ELF-1 (cell line): ENCODE data around the gene PRDM15.

ENCODE experiments used
- DNase-seq: peaks from one replicate; pipeline ENCODE4 v3.0.0-alpha.2; 2016; ENCODE audit warnings: low read depth, low spot score

The PRDM15 gene

DNA sequence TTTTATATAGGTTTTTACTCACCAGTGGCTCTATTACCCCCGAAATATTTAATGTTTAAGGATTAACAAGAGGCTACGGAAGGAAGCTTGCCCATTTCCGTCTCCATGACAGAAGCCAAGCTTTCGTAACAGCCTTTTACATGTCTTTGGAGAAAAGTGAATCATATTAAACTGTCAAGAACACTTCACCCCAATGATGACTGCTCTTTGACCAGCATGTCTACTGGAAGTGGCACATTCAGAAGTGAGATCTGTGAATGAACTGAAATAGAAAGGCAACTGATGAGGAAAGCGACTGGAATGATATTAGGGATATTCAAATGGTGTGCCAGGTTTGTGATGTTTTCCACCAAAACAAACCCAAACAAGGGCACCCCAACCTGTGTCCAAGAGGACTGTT, 8.5 kb upstream of the PRDM15 start:
- no peak for DNase-seq

DNA sequence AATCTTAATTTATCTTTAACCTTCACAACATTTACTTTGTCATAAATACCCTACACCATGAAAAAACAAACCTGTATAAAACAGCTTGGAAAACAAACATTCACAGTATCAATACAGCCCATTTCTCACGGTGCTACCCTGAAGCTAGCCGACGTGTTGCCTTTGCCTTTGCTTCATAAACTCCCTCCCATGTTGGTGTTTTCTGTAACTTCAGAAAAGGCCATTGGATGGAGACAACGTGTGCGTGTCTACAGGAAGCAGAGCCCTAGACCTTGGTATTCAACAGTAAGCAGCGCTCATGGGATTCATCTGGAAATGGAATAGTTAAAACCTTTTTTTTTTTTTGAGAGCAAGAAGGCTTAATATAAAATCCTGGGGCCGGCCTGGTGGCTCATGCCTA, 7.2 kb upstream of the PRDM15 start:
- no peak for DNase-seq

DNA sequence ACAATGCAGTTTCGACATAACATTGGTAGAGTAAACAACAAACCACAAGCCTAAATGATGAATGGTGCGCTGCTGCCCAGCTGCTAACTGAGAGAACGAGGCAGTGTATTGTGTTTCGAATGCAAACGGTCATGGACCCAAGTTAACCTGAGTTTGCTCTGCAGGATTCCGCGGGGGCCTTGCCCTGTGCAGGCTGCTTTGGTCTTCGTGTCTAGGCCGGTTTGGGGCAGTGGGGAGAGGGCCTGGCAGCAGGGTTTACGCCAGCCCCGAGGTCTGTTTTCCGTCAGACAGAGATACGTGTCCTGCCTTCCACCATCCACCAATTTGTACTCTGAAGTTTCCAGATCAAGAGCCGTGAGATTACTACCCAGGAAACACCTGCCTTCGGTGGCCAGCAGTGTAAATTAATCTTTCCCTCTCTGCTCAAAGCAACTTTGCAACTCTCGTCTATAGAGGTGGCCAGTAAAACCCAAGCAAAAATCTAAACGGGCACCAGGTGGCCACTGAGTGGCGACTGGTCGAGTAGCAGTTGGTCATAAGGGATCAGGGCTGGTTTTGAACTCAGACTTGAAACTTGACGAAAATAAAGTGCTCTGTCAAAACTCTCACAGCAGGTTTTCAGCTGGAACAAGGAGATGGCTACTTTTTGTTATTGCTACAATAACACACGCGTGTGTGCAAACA, 6.3 kb upstream of the PRDM15 start:
- peak; percentile 59 for DNase-seq

DNA sequence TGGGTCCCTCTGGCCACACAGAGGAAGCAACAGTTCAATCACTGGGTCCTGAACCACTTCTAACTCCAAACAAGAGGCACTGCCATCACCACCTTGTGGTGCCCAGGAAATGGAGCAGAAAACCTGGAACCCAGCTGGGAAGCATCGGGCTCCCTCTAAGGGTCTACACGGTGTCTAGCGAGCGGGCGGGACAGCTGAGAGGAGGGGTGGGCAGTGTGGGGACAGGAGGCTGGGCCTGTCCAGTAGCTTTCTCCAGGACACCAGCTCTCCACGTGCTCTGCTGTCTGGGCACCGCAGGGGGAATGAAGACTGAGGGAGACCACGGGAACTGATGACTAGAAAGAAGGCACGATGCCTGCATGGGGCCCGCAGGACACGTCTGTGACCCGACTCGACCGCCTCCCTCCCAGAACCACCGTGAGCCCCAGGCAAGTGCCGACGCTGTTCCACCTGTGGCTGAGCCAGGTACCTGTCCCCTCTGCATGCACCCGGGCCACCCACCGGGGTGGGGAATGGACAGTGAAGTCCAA, 5.4 kb upstream of the PRDM15 start:
- no peak for DNase-seq

DNA sequence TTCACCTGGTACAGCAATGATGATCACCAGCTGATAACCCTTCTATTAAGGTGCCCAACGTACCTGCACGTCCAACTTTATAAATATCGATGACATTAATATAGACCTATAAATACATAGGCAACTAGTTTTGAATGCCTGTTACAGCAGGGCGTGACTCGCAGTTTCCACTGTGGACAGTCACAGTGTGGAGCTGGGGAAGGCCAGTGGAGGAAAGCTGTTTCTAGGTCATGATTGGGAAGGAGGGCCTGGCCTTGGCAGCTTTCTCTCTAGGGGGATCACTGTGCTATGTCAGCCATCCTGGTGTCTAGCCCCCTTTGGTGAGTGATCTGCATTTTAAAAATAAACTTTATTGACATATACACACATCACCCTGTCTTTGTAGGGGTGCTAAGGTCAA, 4.4 kb upstream of the PRDM15 start:
- DNase-seq = no peak

DNA sequence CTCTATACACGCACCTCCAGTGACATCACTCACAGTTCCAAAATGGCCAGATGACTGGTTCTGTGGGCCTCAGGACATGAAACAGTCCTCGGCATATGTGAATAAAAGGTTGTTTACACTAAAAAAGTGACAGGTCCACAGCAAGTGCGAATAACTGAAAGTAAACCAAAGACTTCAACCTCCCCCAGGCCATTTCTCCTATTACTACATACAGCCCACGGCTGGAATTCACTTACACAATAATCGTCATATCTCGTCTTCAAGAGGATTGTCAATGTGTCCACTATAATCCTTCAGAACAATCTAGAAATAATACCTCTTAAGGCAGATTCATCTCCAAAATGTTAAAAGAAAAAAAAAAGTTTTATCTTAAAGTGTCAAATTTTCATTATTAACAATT, 1.9 kb upstream of the PRDM15 start:
- DNase-seq = no peak

DNA sequence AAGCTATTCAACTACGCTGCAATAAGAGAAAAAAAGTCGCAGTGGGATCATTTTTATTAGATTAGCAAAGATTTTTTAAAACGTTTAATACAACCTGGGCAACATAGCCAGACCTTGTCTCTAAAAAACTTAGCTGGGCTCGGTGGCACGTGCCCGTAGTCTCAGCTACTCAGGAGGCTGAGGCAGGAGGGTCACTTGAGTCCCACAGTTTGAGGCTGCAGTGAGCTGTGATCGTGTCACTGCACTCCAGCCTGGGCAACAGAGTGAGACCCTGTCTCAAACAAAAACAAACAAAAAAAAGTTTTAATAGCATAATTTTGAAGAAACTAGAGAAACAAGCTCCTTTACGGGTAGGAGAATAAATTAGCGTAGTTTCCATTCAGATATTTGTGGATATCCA, 1.0 kb upstream of the PRDM15 start:
- no peak for DNase-seq

DNA sequence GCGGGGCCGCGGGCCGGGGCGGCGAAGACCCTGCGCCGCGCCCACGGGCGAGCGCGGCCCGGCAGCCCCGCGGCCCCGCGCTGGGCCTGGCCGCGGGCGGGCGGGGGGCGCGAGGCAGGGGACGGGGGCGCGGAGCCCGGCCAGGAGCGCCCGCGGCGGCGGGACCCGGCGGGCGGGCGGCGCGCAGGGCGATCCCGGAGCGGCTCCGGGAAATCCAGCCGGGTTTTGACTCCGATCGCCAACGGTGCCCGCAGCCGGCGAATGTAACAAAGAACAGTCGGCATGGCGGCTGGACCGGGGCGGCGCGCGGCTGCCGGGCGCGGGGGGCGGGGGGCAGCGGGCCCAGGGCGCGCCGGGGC, 334 bp downstream of the PRDM15 start:
- DNase-seq = peak; percentile 33

DNA sequence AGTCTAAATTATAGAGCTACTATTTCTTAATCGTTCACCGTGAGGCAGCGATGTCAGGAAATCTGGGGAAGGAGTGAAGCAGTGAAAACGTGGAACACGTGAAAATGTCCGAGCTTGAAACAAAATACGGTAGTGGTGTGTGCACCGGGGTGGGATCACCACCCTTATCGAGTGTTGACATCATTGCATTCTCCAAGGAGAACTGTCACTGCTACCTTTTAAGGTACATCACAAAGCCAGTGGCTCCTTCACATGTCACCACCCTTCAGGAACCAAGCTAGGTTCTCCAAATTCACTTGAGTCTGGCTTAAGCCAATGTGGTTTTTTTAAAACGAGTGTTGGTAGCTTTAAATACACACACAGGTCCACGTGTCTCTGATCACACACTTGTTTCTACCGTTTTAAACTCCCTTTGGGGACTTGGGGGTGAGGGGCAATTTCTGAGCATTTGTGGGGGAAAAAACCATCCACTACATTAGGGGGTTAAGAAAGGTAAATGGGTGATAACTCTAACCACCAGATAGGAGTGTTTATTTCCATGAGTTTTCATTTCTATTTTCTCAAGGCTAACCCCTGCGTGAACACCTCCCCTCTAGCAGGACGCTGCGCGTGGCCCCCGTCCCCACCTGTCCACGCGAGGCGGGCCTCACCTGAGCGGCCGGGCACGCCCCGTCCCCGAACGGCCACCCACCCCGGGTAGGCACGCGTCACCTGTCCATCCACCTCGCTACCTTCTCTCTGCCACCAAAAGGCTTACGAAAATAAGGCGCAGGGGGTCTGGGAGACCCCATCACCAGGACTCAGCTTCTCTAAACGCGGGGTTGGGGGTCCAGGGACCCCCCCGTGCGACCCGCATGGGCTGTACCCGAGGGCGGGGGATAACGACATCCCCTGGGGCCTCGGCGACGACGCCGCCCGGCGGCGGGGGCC, 978 bp downstream of the PRDM15 start:
- no peak for DNase-seq

DNA sequence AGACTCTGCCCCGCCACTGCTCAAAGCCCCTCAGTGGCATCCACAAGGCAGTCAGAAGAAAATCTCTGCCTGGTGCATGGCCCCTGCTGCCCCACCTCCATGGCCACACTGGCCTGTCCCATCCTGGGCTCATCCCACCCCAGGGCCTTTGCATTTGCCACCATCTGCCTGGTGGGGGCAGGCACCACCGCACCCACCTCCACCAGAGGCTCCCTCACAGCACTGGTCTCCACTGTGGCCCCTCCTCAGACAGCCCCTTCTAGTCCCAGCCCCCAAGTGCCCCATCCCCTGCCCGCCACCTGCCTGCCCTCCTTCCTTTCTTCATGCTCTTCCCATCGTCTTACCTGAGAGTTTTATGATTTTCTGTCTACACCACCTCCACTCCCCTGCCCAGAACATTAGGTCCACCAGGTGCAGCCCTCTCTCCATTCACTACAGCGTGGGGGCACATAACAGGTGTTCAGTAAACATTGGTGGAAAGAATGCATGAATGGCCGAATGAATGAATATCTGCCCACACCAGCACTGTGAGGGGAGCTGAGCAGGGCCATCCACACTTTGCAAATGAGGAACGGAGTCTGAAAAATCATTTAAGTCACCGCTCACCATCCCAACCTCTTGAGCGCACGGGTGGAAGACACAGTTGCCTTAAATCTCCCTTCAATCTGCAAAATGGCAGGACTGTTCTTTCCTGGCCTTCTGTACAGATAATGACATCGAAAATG, 2.1 kb downstream of the PRDM15 start:
- DNase-seq = no peak

DNA sequence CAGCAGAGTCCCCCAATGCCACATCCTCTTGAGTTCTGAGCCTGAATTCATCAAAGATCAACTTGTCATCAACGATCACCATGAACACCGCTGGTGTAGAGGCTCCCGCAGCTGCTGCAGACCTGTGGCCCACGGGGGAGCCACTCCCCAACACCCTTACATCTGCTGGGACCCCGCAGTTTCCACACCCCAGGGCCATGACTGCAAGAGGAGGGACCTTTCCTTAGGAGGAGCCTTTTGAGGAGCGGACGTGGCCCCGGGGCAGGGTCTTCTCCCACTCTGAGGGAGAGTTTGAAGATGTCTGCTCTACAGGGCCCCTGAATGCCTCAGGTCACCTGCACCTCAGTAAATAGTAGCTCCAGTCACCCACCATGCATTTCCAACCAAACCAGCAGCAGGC, 2.7 kb downstream of the PRDM15 start:
- no peak for DNase-seq

DNA sequence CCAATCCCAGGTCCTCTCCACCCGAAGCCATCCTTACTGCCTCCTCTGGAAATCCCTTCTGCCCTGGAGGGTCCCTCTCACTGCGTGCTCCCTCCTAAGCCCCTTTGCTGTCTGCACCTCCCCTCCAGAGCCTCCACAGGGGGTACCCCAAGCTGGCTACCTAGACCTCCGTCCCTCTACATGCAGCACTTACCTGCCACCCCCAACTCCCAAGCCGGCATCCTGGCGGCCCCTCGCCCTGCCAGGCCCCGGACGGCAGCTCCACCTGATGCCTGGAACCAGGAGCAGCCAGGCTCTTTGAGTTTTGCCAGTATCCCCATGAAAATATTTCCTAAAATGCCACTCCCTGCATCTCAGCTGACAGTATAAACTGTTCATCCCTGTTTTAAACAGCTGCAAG, 4.1 kb downstream of the PRDM15 start:
- no peak for DNase-seq

DNA sequence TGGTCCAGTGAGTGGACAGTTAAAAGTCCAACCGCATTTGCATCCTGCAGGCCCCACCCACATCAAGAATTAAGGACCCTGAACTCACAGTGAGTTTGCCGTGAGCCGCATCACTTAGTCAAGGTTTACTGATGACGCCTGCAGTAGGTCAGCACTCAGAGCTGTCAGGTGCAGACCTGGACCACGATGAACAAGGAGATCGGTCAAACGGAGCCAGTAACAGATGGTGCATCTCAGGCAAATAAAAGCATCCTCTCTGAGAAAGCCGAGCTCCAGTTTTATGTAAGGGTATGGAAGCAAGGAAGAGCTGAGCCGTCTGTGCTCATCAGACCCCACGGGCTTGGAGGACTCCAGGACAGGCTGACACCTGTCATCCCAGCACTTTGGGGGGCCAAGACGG, 4.5 kb downstream of the PRDM15 start:
- DNase-seq = no peak

DNA sequence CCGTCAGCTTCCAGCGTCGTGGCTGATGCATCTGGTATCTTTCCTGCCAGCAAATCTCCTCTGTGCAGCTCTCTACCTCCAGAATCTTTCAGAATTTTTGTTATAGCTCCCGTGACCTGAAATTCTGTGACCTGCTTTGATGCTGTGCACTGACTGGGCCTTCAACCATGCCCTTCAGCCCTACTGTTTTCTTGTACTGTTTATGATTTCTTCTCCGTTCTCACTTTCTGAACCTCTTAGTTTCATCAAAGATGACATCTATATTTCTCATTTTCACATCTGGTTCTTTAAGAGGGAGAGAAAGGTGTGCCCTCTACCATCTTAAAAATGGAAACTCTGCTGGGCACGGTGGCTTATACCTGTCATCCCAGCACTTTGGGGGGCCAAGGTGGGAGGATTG, 5.7 kb downstream of the PRDM15 start:
- DNase-seq = no peak

DNA sequence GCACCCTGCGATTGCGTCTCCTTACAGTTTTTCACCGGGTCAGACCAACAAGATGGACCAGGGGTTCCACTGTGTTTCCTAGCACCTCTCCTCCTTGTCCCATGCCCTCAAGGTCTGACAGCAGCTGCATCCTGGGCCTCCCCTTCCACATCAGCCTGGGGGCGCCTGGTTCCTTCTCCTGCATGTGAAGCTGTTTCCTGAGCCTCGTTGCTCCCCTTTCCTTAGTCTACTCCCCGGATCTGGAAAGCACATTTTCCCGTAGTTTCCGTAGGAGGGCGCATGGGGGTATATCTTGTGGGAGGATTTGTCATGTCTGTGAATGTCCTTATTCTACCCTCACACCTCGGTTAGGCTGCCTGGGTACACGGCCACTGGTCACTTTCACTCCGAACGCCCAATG, 6.1 kb downstream of the PRDM15 start:
- DNase-seq = no peak

DNA sequence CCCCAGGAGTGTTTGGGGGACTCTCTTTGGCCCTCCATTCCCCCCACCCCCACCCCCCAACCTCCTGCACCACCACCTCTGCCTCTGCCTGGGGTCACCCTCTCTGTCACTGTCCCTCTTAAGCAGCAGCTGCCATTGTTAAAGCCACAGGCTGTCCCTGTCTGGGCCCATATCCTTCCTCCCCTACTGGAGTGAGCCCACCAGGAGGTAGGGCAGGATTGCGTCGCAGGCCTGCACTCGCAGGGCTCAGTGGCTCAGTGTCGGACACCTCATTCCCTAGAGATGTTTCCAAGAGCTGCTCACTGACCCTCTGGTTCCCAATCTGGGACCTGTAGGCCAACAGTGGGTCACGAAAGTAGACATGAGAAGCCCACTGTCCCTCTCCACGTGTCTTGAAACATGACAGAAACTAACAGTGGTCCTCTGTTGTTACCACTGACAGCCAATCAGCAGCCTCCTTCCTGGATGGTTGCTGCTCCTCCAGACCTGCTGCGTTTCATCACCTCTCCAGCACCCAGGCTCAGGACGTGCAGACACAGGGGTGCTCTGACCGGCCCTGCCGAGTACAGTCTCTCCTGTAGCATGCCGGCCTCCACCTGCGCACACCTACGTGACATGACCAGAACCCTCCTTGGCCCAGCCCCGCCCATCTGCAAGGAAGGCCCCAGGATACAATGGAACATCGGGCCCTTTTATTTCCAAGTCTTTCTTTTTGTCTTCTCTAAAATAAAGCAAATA, 7.7 kb downstream of the PRDM15 start:
- DNase-seq = no peak

DNA sequence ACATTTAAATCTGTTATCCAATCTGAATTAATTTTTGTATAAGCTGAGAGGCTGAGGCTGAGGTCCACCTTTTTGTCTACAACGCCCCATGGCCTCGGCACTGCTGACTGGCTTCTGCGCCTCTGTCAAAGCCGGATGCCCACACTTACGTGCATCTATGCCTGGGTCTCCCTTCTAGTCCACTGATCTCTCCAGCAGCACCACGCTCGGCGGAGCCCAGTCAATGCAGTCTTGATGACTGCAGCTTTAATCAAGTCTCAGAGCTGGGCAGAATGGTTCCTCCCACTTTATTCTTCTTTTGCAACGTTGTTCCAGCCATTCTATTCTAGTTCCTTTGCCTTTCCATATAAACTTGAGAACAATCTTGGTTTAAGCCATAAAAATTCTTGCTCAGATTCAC, 9.4 kb downstream of the PRDM15 start:
- no peak for DNase-seq

DNA sequence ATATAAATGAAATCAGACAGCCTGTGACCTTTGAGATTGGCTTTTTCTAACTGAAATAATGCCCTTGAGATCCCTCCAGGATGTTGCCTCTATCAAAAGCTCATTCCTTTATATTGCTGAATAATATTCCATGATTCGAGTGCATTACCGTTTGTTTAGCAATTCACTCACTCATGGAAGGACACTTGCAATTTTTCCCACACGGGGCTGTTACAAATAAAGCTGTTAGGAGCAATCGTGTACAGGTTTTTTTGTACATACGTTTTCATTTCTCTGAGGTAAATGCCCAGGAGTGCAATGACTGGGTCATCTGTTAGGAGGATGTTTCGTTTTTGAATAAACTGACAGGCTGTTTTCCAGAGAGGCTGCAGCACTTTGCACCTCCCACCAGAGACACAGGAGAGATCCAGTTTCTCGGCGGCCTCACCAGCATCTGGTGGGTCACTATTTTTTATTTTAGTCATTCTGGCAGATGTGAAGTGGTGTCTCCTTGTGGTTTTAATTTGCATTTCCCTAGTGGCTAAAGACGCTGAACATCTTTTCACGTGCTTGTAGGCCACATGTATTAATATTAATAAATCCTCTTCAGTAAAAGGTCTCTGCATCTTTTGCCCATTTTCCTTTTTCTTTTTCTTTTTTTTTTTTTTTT, 11.0 kb downstream of the PRDM15 start:
- DNase-seq = no peak

DNA sequence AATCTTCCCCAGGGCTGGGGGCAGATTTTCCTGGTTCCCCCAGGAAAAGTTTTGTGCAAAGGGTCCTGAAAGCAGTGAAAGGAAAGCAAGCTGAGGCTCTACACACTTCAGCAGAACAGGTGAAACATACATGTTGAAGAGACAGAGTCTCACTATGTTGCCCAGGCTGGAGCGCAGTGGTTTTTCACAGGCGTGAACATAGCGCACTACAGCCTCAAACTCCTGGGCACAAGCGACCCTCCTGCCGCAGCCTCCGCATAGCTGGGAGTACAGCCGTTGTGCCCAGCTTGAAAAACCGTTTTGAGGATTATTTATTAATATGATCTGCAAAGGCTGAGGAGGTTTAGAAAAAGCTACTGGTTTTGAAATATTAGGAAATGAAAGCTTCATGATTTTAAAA, 11.8 kb downstream of the PRDM15 start:
- no peak for DNase-seq

DNA sequence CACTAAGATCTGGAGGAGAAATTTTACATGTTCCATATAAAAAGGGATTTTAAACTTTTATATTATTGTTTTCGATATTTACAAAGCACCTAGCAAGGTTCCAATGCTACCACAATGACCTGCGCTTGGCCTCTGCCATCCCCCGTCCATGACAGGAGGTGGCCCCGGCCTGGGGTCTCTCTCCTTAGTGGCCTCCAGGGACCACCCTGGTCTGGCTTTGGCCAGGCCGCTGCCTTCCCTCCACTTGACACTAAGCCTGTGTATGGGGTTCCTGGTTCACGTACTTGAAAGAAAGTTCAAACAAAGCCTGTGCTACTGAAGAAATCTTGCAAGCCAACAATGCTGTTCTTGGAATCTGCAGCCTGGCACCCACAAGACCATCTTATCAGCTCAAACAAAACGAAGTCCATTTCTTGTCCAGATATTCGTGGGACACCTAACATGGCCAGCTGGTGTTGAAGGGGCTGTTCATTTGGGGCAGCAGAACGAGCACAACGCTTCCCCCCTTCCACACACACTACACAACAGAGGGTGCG, 12.8 kb downstream of the PRDM15 start:
- DNase-seq = no peak
